Mesendoderm (in vitro differentiated cells): ENCODE measurements around the gene STRADB.
"Not testable (repeated sequence)": the region's sequence is repeated elsewhere in the genome, so short reads cannot be mapped to it uniquely, and the experiment has no call there.

Experiments
- DNase-seq: peaks from one replicate; pipeline ENCODE4 v3.0.0; 2013
- H2AK5ac ChIP-seq: 2 replicates; pipeline ENCODE4 v1.6.1; 2013; ENCODE audit warnings: low read length, inconsistent platforms
- H2BK120ac ChIP-seq: 2 replicates; pipeline ENCODE4 v1.6.1; 2013; ENCODE audit warnings: low read depth, mild to moderate bottlenecking, low read length, moderate library complexity, mixed read lengths
- H2BK15ac ChIP-seq: replicated peaks from 2 replicates; pipeline ENCODE4 v1.6.1; 2013; ENCODE audit warnings: low read depth, mild to moderate bottlenecking, moderate library complexity
- H2BK5ac ChIP-seq: 2 replicates; pipeline ENCODE4 v1.6.1; 2013; ENCODE audit warnings: low read length, inconsistent platforms
- H3K18ac ChIP-seq: 2 replicates; pipeline ENCODE4 v1.6.1; 2013; ENCODE audit warnings: mild to moderate bottlenecking, low read length, mixed read lengths
- H3K23ac ChIP-seq: one replicate; pipeline ENCODE4 v1.6.1; 2013; ENCODE audit warnings: low read length
- H3K27ac ChIP-seq: 2 replicates; pipeline ENCODE4 v1.5.1; 2013; ENCODE audit warnings: low read depth, mild to moderate bottlenecking, inconsistent platforms, low read length, moderate library complexity
- H3K27me3 ChIP-seq: 2 replicates; pipeline ENCODE4 v1.6.1; 2013; ENCODE audit warnings: low read length, control low read depth, mild to moderate bottlenecking, inconsistent platforms; ENCODE audit not compliant: insufficient read depth, poor library complexity
- H3K36me3 ChIP-seq: 2 replicates; pipeline ENCODE4 v1.6.1; 2013; ENCODE audit warnings: low read length, inconsistent platforms; ENCODE audit not compliant: control insufficient read depth, insufficient read depth
- H3K4ac ChIP-seq: one replicate; pipeline ENCODE4 v1.6.1; 2013; ENCODE audit warnings: low read depth, mild to moderate bottlenecking, low read length, moderate library complexity
- H3K4me1 ChIP-seq: 2 replicates; pipeline ENCODE4 v1.6.1; 2013; ENCODE audit warnings: low read depth, low read length, inconsistent platforms; ENCODE audit not compliant: control insufficient read depth
- H3K4me2 ChIP-seq: 2 replicates; pipeline ENCODE4 v1.6.1; 2013; ENCODE audit warnings: low read length
- H3K4me3 ChIP-seq: 2 replicates; pipeline ENCODE4 v1.5.1; 2013; ENCODE audit warnings: mild to moderate bottlenecking, low read length
- H3K56ac ChIP-seq: one replicate; pipeline ENCODE4 v1.6.1; 2013; ENCODE audit warnings: low read length
- H3K79me1 ChIP-seq: 2 replicates; pipeline ENCODE4 v1.6.1; 2013; ENCODE audit warnings: low read length, inconsistent platforms
- H3K79me2 ChIP-seq: 2 replicates; pipeline ENCODE4 v1.6.1; 2013; ENCODE audit warnings: mild to moderate bottlenecking, low read length; ENCODE audit not compliant: control insufficient read depth, insufficient read depth
- H3K9ac ChIP-seq: 2 replicates; pipeline ENCODE4 v1.6.1; 2013; ENCODE audit warnings: low read length, inconsistent platforms
- H4K5ac ChIP-seq: one replicate; pipeline ENCODE4 v1.6.1; 2013; ENCODE audit warnings: low read length
- H4K8ac ChIP-seq: one replicate; pipeline ENCODE4 v1.6.1; 2013; ENCODE audit warnings: low read depth, mild to moderate bottlenecking, control low read depth, low read length, moderate library complexity
- WGBS: extraction: QIAGEN DNeasy Blood & Tissue Kit; methylation state at CpG from one replicate; pipeline ENCODE4 v1.1.7; 2013; ENCODE audit warnings: low lambda C conversion rate, missing lambda C conversion rate; ENCODE audit not compliant: insufficient coverage; ENCODE audit errors: extremely low coverage; 5-methylcytosine and 5-hydroxymethylcytosine counted together

The STRADB gene

GRCh38 chr2:201425952-201426351, 25.6 kb upstream of the STRADB start:
- Histone ChIP-seq H3K4me3 (no peak overlapping the region), H3K4me1 (no peaks in the 10 kb centered on the region), H3K36me3 (no peaks in the 10 kb centered on the region), H3K56ac (no peak overlapping the region), H3K4ac (no peak overlapping the region), H3K23ac (no peak overlapping the region), H4K5ac (no peak overlapping the region), H3K27ac (no peak overlapping the region), H2BK15ac (no peak overlapping the region), H3K18ac (no peak overlapping the region), H3K9ac (no peak overlapping the region), H4K8ac (no peak overlapping the region), H2AK5ac (no peak overlapping the region), H3K79me1 (no peaks in the 10 kb centered on the region), H2BK120ac (no peak overlapping the region), H3K27me3 (no peaks in the 10 kb centered on the region), H3K4me2 (no peak overlapping the region), H3K79me2 (no peaks in the 10 kb centered on the region), H2BK5ac (no peak overlapping the region)
- DNase-seq: no peak
- no CpG with 5 or more reads among the region's 9 CpGs for WGBS

- not testable (repeated sequence) for H3K56ac ChIP-seq, H3K36me3 ChIP-seq, H3K79me1 ChIP-seq, H4K5ac ChIP-seq, H2BK120ac ChIP-seq, H3K27ac ChIP-seq, H2BK5ac ChIP-seq, H3K79me2 ChIP-seq, H3K4me1 ChIP-seq, H3K4me3 ChIP-seq, H3K27me3 ChIP-seq, DNase-seq, H3K9ac ChIP-seq, H3K23ac ChIP-seq, H3K4ac ChIP-seq, H4K8ac ChIP-seq, H2BK15ac ChIP-seq, H3K18ac ChIP-seq, H2AK5ac ChIP-seq, H3K4me2 ChIP-seq
Measured at GRCh38 chr2:201428366-201428765, 23.2 kb upstream of the STRADB start.

- not testable (repeated sequence) for H3K27me3 ChIP-seq
Measured at GRCh38 chr2:201429835-201430234, 21.7 kb upstream of the STRADB start.

GRCh38 chr2:201430322-201430721, 21.2 kb upstream of the STRADB start:
- H3K4me1 ChIP-seq, H3K79me1 ChIP-seq, H3K4ac ChIP-seq, H3K4me2 ChIP-seq, H3K4me3 ChIP-seq, H3K27me3 ChIP-seq, H3K36me3 ChIP-seq, H3K79me2 ChIP-seq, H3K9ac ChIP-seq, DNase-seq, H2BK15ac ChIP-seq, H2AK5ac ChIP-seq, H2BK5ac ChIP-seq, H4K8ac ChIP-seq, H3K27ac ChIP-seq, H3K18ac ChIP-seq, H3K56ac ChIP-seq, H2BK120ac ChIP-seq, H4K5ac ChIP-seq, H3K23ac ChIP-seq: not testable (repeated sequence)
- WGBS: no CpG with 5 or more reads among the region's 12 CpGs

More at GRCh38 chr2:201429835-201430234, 21.7 kb upstream of the STRADB start:
- not testable (repeated sequence) for H3K4me3 ChIP-seq, H3K18ac ChIP-seq, H4K8ac ChIP-seq, DNase-seq, H2BK120ac ChIP-seq, H3K56ac ChIP-seq, H3K79me1 ChIP-seq, H3K27ac ChIP-seq, H2BK15ac ChIP-seq, H3K4ac ChIP-seq, H2BK5ac ChIP-seq, H3K79me2 ChIP-seq, H3K36me3 ChIP-seq, H3K9ac ChIP-seq, H3K4me2 ChIP-seq, H3K23ac ChIP-seq, H2AK5ac ChIP-seq, H3K4me1 ChIP-seq, H4K5ac ChIP-seq
- WGBS: no CpG with 5 or more reads among the region's 6 CpGs

GRCh38 chr2:201430839-201431238, 20.7 kb upstream of the STRADB start:
- H3K18ac ChIP-seq: no peak overlapping the region
- H2AK5ac ChIP-seq: no peak overlapping the region
- no peaks in the 10 kb centered on the region for H3K36me3 ChIP-seq
- no peak overlapping the region for H3K4me2 ChIP-seq
- H3K79me1 ChIP-seq: peaks cover 3% of the 10 kb centered on the region
- H3K27me3 ChIP-seq: no peaks in the 10 kb centered on the region
- H3K79me2 ChIP-seq: no peaks in the 10 kb centered on the region
- no CpG with 5 or more reads among the region's 5 CpGs for WGBS
- no peak overlapping the region for H3K9ac ChIP-seq
- H3K23ac ChIP-seq: no peak overlapping the region
- no peak overlapping the region for H3K4ac ChIP-seq
- no peak overlapping the region for H3K4me3 ChIP-seq
- H3K56ac ChIP-seq: no peak overlapping the region
- no peak for DNase-seq
- no peak overlapping the region for H3K27ac ChIP-seq
- no peak overlapping the region for H4K8ac ChIP-seq
- H2BK15ac ChIP-seq: no peak overlapping the region
- no peak overlapping the region for H2BK5ac ChIP-seq
- H2BK120ac ChIP-seq: no peak overlapping the region
- H3K4me1 ChIP-seq: peaks cover 6% of the 10 kb centered on the region
- H4K5ac ChIP-seq: no peak overlapping the region

GRCh38 chr2:201432038-201432620, 19.4 kb upstream of the STRADB start:
- no peak overlapping the region for H3K56ac ChIP-seq
- H3K4me2 ChIP-seq: no peak overlapping the region
- no CpG with 5 or more reads among the region's 4 CpGs for WGBS
- DNase-seq: no peak
- no peak overlapping the region for H3K9ac ChIP-seq
- no peak overlapping the region for H4K8ac ChIP-seq
- peaks cover 6% of the 10 kb centered on the region for H3K4me1 ChIP-seq
- no peak overlapping the region for H3K23ac ChIP-seq
- H2BK120ac ChIP-seq: no peak overlapping the region
- H3K18ac ChIP-seq: no peak overlapping the region
- no peaks in the 10 kb centered on the region for H3K36me3 ChIP-seq
- no peak overlapping the region for H3K4ac ChIP-seq
- H2BK15ac ChIP-seq: no peak overlapping the region
- H3K79me2 ChIP-seq: no peaks in the 10 kb centered on the region
- H2AK5ac ChIP-seq: no peak overlapping the region
- no peak overlapping the region for H3K4me3 ChIP-seq
- H2BK5ac ChIP-seq: no peak overlapping the region
- peaks cover 3% of the 10 kb centered on the region for H3K79me1 ChIP-seq
- no peaks in the 10 kb centered on the region for H3K27me3 ChIP-seq
- H3K27ac ChIP-seq: no peak overlapping the region
- no peak overlapping the region for H4K5ac ChIP-seq
